Right atrium auricular region (tissue), 2 donors: Measurements from ENCODE around the gene COX5A. TPM values are rescaled to one million over a fixed set of nuclear protein-coding genes. Genes with fewer than 3 reads are reported as not detected.
A peak's percentile ranks its signal among the peaks of the same experiment; 100 is the strongest.

Experiments used
- DNase-seq: peaks from one replicate; pipeline ENCODE4 v3.0.0-alpha.2; 2019; ENCODE audit warnings: low spot score
- H3K27ac ChIP-seq, 2 donors: fragments of 200-600 bp; sonication (generic); 1 replicate in 1 of 2; 2 replicates in 1 of 2; pipeline ENCODE4 v1.5.1; 2016 to 2019
- H3K27me3 ChIP-seq, 2 donors: fragments of 200-600 bp; sonication (generic); one replicate each; pipeline versions ENCODE4 v1.5.1 to v1.6.0; 2017 to 2019
- H3K36me3 ChIP-seq: fragments of 200-600 bp; sonication (generic); one replicate; pipeline ENCODE4 v1.5.1; 2016
- H3K4me1 ChIP-seq, 2 donors: fragments of 200-600 bp; sonication (generic); one replicate each; pipeline versions ENCODE4 v1.5.1 to v1.6.0; 2017 to 2019
- H3K4me3 ChIP-seq, 2 donors: fragments of 200-600 bp; sonication (generic); 1 replicate in 1 of 2; 2 replicates in 1 of 2; pipeline ENCODE4 v1.5.1; 2017 to 2019; ENCODE audit warnings: mild to moderate bottlenecking in 1 of 2, moderate library complexity in 1 of 2
- H3K9me3 ChIP-seq, 2 donors: fragments of 200-600 bp; sonication (generic); one replicate each; pipeline ENCODE4 v1.5.1; 2019
- CTCF ChIP-seq, 2 donors: fragments of 200-600 bp; sonication (generic); IDR thresholded peaks; one replicate each; pipeline ENCODE4 v1.5.1; 2019; ENCODE audit warnings: antibody characterized with exemption in 2 of 2
- total RNA-seq, 2 donors: library from RNA; depleted of rRNA; stranded (reverse); fragments of >200 nt; gene quantifications; one replicate each; pipeline ENCODE4 v1.1.0, GENCODE V29; 2016

COX5A gene
- total RNA-seq, 2 donors from 2014 or later: 399 to 869 TPM

- peak overlapping the region; percentile 49 to 69 for H3K27ac ChIP-seq
- H3K27me3 ChIP-seq: no peaks in the 10 kb centered on the region
- H3K4me3 ChIP-seq: peak overlapping the region; percentile 43 to 66
These were observed 21.2 kb upstream of the COX5A start for GRCh38 chr15:74958908-74959585.

DNA sequence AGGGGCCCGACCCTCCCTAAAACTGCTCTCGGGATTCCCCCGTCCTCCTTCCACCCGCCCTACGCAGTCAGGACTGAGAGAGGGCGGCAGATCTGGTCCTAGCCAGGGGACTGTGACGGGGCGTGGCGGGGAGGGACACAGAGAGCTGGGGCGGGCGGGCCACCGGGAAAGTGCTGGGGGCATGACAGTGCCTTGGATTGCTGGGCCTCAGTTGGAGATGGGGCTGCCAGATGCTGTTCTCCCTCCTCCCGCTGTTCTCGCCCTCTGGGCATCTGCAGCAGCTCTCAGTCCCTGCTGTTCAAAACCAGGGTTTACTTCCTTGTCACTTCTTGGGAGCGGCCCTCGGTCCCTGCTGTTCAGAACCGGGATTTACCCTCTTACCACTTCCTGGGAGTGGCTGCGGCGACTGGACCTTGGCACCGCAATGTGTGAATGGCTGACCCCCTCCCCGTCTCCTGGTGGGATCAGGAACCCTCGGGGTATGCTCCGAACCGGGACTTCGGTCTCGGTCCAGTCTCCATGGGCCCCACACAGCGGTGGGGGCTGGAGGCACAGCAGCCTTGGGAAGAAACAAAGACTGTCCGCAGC lies 20.5 kb upstream of the COX5A start:
- Histone ChIP-seq H3K27me3 (no peaks in the 10 kb centered on the region), H3K4me3 (peak overlapping the region; percentile 43 to 66), H3K9me3 (no peaks in the 10 kb centered on the region), H3K36me3 (no peaks in the 10 kb centered on the region), H3K4me1 (peaks cover 0 to 58% of the 10 kb centered on the region in 2 donors), H3K27ac (peak overlapping the region; percentile 49 to 69)
- peak; percentile 5 to 22 for TF ChIP-seq CTCF (IDR thresholded peaks at IDR 0.05)
- DNase-seq: peak; percentile 80

More at GRCh38 chr15:74958908-74959585, 21.2 kb upstream of the COX5A start:
- no peak for DNase-seq
- TF ChIP-seq CTCF (IDR thresholded peaks at IDR 0.05): no peak
- peaks cover 0 to 55% of the 10 kb centered on the region in 2 donors for H3K4me1 ChIP-seq
- H3K36me3 ChIP-seq: no peaks in the 10 kb centered on the region
- H3K9me3 ChIP-seq: no peaks in the 10 kb centered on the region

GRCh38 chr15:74957476-74958035 lies 19.7 kb upstream of the COX5A start:
- H3K36me3 ChIP-seq: no peaks in the 10 kb centered on the region
- H3K4me1 ChIP-seq: peaks cover 0 to 58% of the 10 kb centered on the region in 2 donors
- H3K27me3 ChIP-seq: no peaks in the 10 kb centered on the region
- no peak for TF ChIP-seq CTCF (IDR thresholded peaks at IDR 0.05)
- H3K27ac ChIP-seq: peak overlapping the region; percentile 69 to 74
- no peak for DNase-seq
- peak overlapping the region; percentile 43 to 66 for H3K4me3 ChIP-seq
- H3K9me3 ChIP-seq: no peaks in the 10 kb centered on the region

DNA sequence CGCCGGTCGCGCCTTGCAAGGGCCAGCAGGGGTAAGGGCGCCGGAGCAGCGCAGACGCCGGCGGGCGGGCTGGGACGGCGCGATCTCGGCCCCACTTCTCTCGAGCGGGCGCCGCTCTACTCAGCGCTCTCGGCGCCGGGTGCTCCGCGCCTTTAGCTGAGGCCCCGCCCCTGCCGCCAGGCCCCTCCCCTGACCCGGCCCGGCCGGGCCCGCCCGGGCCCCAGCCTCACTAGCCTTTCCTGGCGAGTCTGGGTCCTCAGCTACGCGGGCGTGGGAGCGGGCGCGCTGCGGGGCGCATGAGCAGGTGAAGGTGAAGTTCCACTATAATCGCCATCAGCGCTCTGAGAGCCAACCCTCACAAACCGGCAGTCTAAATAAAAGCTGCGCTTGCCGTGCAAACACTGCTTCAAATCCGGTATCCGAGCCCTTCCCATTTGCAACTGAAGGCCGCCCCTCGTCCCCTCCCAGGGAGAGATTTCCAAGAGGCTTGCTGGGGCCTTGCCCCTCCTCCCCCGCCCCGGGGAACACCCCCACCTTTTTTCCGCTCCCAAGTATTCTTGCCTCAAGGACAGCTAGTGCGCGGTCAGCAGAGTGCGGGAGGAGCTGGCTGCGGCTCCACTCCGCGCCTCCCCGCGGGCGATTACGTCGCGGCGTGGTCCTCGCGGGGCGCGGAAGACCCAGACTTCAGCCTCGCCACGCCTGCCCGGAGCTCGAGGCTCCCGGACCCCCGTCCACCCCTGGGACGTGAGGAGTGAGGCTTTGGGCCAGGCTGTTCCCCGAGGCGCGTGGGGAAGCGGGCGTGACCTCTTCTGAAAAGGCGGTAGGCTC lies 19.0 kb upstream of the COX5A start, which contains the start of gene RPP25:
Gene RPP25, minus strand, starts transcription at position 125 of the 828 bp plus-strand sequence. CDS start 189 bp downstream, outside the sequence.
- Histone ChIP-seq H3K36me3 (no peaks in the 10 kb centered on the region), H3K4me1 (peaks cover 0 to 58% of the 10 kb centered on the region in 2 donors), H3K27ac (peak within 1 kb of the TSS; percentile 69 to 74), H3K9me3 (no peaks in the 10 kb centered on the region), H3K4me3 (peak within 1 kb of the TSS; percentile 43 to 66), H3K27me3 (no peaks in the 10 kb centered on the region)
- peak; percentile 87 for DNase-seq
- TF ChIP-seq CTCF (IDR thresholded peaks at IDR 0.05): no peak

DNA sequence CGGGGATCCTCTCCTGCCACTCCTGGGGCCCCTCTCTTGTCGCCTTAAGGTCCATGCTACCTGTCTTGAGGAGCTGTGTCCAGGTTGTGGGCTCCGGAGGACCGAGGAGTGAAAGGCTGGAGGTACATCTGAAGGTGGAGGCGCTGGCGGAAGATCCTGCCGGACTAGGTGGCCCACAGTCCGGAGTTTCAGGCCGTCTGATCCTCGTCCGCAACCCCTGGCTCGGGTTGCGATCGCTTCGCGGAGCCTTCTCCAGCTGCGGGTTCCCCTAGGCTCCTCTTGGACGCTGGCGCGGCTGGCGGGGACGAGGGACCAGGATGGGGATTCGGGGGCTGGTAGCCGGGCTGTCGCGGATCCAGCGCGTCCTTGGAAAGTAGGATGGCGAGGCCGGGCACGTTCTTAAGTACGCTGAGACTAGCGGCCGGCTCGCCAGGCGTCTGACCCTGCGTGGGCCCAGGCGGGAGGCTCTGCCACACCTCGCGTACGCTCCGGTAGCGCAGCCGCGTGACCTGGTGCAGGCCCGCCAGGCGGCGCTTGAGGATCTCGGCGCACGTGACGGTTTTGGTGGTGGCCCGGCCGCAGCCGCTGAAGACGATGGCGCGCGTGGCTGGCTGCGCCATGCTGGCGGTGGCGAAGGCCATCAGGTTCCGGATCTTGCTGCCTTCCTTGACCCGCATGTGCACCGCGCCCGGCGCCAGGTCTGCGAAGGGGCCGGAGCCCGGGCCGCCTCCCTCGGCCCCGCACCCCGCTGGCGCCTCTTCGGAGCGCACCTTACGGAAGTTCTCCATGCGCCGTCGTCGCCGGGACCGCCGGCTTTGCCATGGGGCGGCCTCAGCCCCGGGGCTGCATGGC lies 18.1 kb upstream of the COX5A start:
- Histone ChIP-seq H3K27me3 (no peaks in the 10 kb centered on the region), H3K27ac (peak overlapping the region; percentile 69 to 74), H3K4me3 (peak overlapping the region; percentile 43 to 66), H3K36me3 (no peaks in the 10 kb centered on the region), H3K4me1 (peaks cover 0 to 58% of the 10 kb centered on the region in 2 donors), H3K9me3 (no peaks in the 10 kb centered on the region)
- TF ChIP-seq CTCF (IDR thresholded peaks at IDR 0.05): peak in 1 of 2 donors; percentile 66
- peak; percentile 88 for DNase-seq
